HG03378 (cell line): ENCODE data around the gene POU6F2.

Experiments
- ATAC-seq: cut with Tn5 transposase; IDR thresholded peaks from one replicate; pipeline ENCODE4 v1.9.1; 2021; ENCODE audit warnings: mild to moderate bottlenecking, moderate library complexity; ENCODE audit not compliant: unreplicated experiment

Gene POU6F2

DNA sequence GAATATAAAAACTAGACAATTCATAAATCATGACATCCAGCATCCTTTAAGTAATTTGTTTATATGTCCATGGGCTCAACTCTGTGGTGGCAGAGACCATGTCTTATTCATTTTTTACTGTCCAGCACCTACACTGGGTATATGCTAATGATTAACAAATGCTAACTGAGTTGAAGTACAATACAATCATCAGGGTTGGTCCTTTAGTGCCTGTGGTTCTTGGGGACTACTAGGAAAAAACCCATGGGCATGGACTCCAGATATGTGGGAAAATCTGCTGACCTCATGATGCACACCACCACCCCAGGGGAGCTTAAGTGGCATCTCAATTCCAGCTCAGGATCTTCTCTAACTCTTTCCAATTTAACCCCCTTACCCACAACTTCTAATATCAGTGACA, 503.2 kb downstream of the POU6F2 start:
- no peak for ATAC-seq

GRCh38 chr7:39488467-39489393, 511.0 kb downstream of the POU6F2 start:
- ATAC-seq: no peak

- no peak for ATAC-seq
These were observed 512.6 kb downstream of the POU6F2 start for GRCh38 chr7:39490296-39490695.

GRCh38 chr7:39493934-39494333, 516.2 kb downstream of the POU6F2 start:
- no peak for ATAC-seq

DNA sequence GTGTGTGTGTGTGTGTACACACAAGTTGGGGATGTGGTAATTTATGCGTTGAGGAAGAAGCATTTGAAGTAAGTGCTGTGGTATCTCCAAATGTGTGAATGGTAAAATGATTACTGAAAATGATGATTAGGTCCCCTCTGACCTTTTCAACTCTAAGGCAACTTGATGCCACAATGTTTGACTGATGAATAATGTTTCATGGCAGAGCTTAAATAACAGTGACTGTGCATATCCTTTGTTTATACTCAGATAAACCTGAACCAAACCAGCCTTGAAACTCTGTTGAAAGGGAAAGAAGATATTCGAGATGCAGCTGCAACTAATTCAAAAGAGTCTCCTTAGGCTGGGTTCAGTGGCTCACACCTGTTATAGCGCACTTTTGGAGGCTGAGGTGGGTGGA, 523.6 kb downstream of the POU6F2 start:
- ATAC-seq: no peak

GRCh38 chr7:39504963-39505362, 527.3 kb downstream of the POU6F2 start:
- no peak for ATAC-seq

DNA sequence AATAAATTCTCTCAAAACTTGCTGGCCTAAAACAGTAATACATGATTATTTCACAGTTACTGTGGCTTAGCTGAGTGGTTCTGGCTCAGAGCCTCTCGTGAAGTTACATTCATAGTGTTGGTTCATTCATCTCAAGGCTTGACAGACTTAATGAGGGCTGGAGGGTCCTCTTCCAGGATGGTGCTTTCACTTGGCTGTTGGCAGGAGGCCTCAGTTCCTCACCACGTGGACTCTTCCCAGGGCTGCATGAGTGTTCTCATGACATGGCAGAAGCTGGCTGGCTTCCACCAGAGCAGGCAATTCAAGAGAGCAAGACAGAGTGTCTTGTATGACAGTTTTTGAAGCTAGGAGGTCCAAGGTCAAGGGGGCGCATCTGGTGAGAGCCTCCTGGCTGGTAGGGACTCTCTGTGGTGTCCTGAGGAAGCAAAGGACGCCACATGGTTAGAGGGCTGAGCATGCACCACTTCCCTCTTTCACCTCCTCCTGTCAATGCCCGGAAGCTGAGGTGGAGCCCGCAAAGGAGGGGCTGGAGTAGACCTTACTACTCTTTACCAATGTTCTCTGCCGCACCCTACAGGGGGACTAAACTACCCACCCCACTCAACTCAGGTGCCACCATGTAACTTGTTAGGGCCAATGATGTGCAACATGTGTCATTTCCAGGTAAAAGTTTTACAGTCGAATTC, 530.3 kb downstream of the POU6F2 start:
- peak; percentile 68 for ATAC-seq

DNA sequence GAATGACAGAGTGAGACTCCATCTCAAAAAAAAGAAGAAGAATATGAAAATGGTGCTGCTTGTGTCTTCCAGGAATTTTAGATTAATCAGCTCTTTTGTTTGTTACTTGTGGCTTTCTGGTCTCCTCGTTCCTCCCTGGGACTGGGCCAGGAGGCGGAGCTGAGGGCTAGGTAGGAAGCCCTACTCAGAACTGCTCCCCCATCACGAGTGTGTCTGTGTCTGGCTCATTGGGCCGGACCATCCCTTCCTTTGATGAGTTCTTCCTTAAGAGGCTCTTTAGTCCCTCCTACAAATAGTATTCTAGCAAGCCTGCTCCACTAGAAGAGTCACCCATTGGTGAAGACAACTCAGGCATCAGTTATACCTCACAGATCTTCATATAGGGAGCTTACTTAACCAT, 531.7 kb downstream of the POU6F2 start:
- no peak for ATAC-seq

DNA sequence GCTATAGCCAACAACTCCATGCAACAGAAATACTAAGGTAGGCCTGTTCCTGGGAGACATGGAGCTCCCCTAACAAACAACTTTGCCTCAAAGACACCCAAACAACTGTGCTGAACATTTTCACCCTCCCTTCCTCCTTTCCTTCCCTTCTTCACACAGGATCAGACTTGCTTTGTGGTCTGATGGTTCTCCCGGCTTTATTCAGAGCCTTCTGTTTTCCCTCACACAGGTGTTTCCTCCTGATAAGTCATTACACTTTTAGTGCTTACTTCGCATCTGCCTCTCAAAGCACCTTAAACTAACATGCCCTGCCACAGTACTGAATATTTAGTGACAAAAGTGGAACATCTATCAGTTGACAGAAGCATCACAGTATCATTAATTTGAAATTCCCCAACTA, 532.2 kb downstream of the POU6F2 start:
- no peak for ATAC-seq

DNA sequence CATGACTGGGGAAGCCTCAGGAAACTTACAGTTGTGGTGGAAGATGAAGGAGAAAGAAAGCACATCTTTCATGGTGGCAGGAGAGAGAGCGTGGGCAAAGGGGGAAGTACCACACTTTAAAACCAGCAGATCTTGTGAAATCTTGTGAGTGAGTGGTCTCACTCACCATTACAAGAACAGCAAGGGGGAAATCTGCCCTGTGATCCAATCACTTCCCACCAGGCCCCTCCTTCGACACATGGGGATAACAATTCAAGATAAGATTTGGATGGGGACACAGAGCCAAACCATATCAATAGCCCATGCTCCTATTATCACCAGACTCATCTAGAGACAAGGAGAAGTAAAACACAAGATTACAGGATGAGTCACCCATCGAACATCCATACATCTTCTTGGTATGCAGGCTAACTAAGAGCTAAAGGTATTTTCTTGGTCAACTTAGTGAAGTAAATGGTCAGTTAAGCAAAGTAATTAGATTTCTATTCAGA, 533.2 kb downstream of the POU6F2 start:
- ATAC-seq: no peak

DNA sequence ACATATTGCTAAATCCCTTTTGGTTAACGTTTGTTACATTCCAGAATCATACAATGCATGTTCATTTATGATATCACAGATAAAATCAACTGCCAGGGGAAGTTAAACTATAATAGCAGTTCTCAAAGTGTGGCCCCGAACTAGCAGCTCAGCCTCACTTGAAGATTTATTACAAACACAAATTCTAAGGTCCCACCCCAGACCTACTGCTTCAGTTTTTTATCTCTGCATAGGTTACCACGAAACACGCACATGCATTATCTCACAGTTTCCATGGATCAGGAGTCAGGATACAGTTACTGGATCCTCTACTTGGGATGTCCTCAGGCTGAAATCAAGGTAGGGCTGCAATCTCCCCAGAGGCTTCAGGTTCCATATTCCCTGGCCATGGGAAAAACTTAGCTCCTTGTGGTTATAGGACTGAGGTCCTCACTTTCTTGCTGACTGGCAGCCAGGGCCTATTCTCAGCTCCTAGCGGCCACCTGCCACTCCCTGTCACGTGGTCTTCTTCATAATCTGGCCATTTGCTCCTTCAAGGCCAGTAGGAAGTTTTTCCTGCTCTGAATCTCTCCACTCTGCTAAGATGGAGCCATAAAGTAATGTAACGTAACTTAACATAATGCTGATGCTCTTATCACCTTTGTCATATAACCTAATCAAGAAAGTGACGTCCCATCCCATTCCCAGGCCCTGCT, 538.0 kb downstream of the POU6F2 start:
- ATAC-seq: no peak

- no peak for ATAC-seq
These were observed 538.8 kb downstream of the POU6F2 start for GRCh38 chr7:39516498-39516897.

- ATAC-seq: no peak
These were observed 539.5 kb downstream of the POU6F2 start for GRCh38 chr7:39517240-39517639.
